IMR-90 (cell line): Measurements from ENCODE around the gene AMOTL1. TPM values are rescaled to one million over a fixed set of nuclear protein-coding genes. Genes with fewer than 3 reads are reported as not detected.
A peak's percentile ranks its signal among the peaks of the same experiment; 100 is the strongest.

Source experiments
- ATAC-seq: fragments of 200-7000 bp; cut with Tn5 transposase; 2 replicates; pipeline ENCODE4 v1.9.1; 2020; ENCODE audit warnings: low read depth, mild to moderate bottlenecking, moderate library complexity
- BruUV-seq: library from RNA; stranded (reverse); fragments of 400-500 nt; replicated peaks from 2 replicates; lab custom pipeline; 2021; lab: Mats Ljungman, UMichigan
- CTCF ChIA-PET: fragments of 300-600 bp; formaldehyde crosslinking; extraction: SDS; loops from one replicate; lab custom pipeline; 2021; ENCODE audit warnings: antibody characterized with exemption; lab: Yijun Ruan, JAX
- POLR2A ChIA-PET: fragments of 300-600 bp; sonication (Branson Sonifier 250); formaldehyde crosslinking; loops from one replicate; lab custom pipeline; 2022; ENCODE audit warnings: antibody characterized with exemption; ENCODE audit not compliant: unreplicated experiment; lab: Charles Lee
- DNase-seq: peaks from one replicate; pipeline ENCODE4 v3.0.0; 2013
- H2AFZ ChIP-seq: replicated peaks from 2 replicates; pipeline ENCODE3; 2013; ENCODE audit warnings: low read length, mild to moderate bottlenecking; ENCODE audit not compliant: poor library complexity
- H2AK5ac ChIP-seq: 2 replicates; pipeline ENCODE4 v1.6.1; 2013; ENCODE audit warnings: low read depth, low read length, inconsistent platforms
- H2AK9ac ChIP-seq: replicated peaks from 2 replicates; pipeline ENCODE3; 2013; ENCODE audit warnings: mild to moderate bottlenecking, low read depth, low read length, moderate library complexity; ENCODE audit not compliant: poor library complexity
- H2BK120ac ChIP-seq: 2 replicates; pipeline ENCODE4 v1.6.1; 2013; ENCODE audit warnings: low read depth, low read length, inconsistent platforms
- H2BK15ac ChIP-seq: 3 replicates; pipeline ENCODE4 v1.6.1; 2013; ENCODE audit warnings: low read depth, low read length, inconsistent platforms
- H2BK20ac ChIP-seq: 2 replicates; pipeline ENCODE4 v1.6.1; 2013; ENCODE audit warnings: low read depth, mild to moderate bottlenecking, inconsistent platforms, low read length, moderate library complexity
- H2BK5ac ChIP-seq: 2 replicates; pipeline ENCODE4 v1.6.1; 2013; ENCODE audit warnings: mild to moderate bottlenecking, low read depth, low read length, inconsistent platforms; ENCODE audit not compliant: poor library complexity, severe bottlenecking
- H3K14ac ChIP-seq: replicated peaks from 2 replicates; pipeline ENCODE4 v1.6.1; 2013; ENCODE audit warnings: low read depth, low read length, inconsistent platforms
- H3K18ac ChIP-seq: 2 replicates; pipeline ENCODE4 v1.6.1; 2013; ENCODE audit warnings: low read depth, low read length, control low read depth
- H3K23ac ChIP-seq: 2 replicates; pipeline ENCODE4 v1.6.1; 2013; ENCODE audit warnings: low read depth, low read length, inconsistent platforms
- H3K27ac ChIP-seq: 2 replicates; pipeline ENCODE4 v1.5.1; 2013; ENCODE audit warnings: mild to moderate bottlenecking, control low read depth, low read length; ENCODE audit not compliant: insufficient read depth
- H3K27me3 ChIP-seq: 2 replicates; pipeline ENCODE4 v1.6.1; 2013; ENCODE audit warnings: low read length; ENCODE audit not compliant: control insufficient read depth, insufficient read depth
- H3K36me3 ChIP-seq: 2 replicates; pipeline ENCODE4 v1.6.1; 2013; ENCODE audit warnings: low read length, mixed read lengths; ENCODE audit not compliant: control insufficient read depth, insufficient read depth
- H3K4ac ChIP-seq: 2 replicates; pipeline ENCODE4 v1.6.1; 2013; ENCODE audit warnings: low read depth, low read length, inconsistent platforms
- H3K4me1 ChIP-seq: 2 replicates; pipeline ENCODE4 v1.6.1; 2013; ENCODE audit warnings: low read length, mixed read lengths; ENCODE audit not compliant: control insufficient read depth, insufficient read depth
- H3K4me2 ChIP-seq: 2 replicates; pipeline ENCODE4 v1.6.1; 2013; ENCODE audit warnings: low read depth, mild to moderate bottlenecking, control low read depth, low read length, moderate library complexity
- H3K4me3 ChIP-seq: 2 replicates; pipeline ENCODE4 v1.5.1; 2013; ENCODE audit warnings: low read depth, mild to moderate bottlenecking, control low read depth, low read length, moderate library complexity; ENCODE audit not compliant: insufficient read depth
- H3K56ac ChIP-seq: 2 replicates; pipeline ENCODE4 v1.6.1; 2013; ENCODE audit warnings: low read length, inconsistent platforms; ENCODE audit not compliant: insufficient read depth; ENCODE audit errors: extremely low read depth
- H3K79me1 ChIP-seq, 2 experiments: 2 replicates each; pipeline ENCODE4 v1.6.1; 2013; ENCODE audit warnings: low read length in 2 of 2, inconsistent platforms in 1 of 2, low read depth in 1 of 2
- H3K9ac ChIP-seq: 2 replicates; pipeline ENCODE4 v1.6.1; 2013; ENCODE audit warnings: low read depth, low read length, control low read depth
- H3K9me1 ChIP-seq: 2 replicates; pipeline ENCODE4 v1.6.1; 2013; ENCODE audit warnings: low read length, inconsistent platforms; ENCODE audit not compliant: insufficient read depth
- H3K9me3 ChIP-seq: 2 replicates; pipeline ENCODE4 v1.6.1; 2013; ENCODE audit warnings: low read length; ENCODE audit not compliant: control insufficient read depth, insufficient read depth
- H4K20me1 ChIP-seq: 2 replicates; pipeline ENCODE4 v1.6.1; 2013; ENCODE audit warnings: low read length, inconsistent platforms; ENCODE audit not compliant: insufficient read depth
- H4K5ac ChIP-seq: 2 replicates; pipeline ENCODE4 v1.6.1; 2013; ENCODE audit warnings: mild to moderate bottlenecking, low read depth, low read length, control low read depth
- H4K8ac ChIP-seq, 2 experiments: 2 replicates each; pipeline ENCODE4 v1.6.1; 2013; ENCODE audit warnings: low read depth in 2 of 2, low read length in 2 of 2, control low read depth in 1 of 2, inconsistent platforms in 1 of 2
- H4K91ac ChIP-seq: 2 replicates; pipeline ENCODE4 v1.6.1; 2013; ENCODE audit warnings: low read depth, low read length, inconsistent platforms; ENCODE audit not compliant: insufficient read depth
- CHD1 ChIP-seq: IDR thresholded peaks from 2 replicates; pipeline ENCODE4 v1.6.1; 2012; ENCODE audit warnings: low read depth, low read length, improper control_type of control experiment
- CTCF ChIP-seq: conservative IDR thresholded peaks from 2 replicates; pipeline ENCODE4 v1.5.1; 2012; ENCODE audit warnings: mild to moderate bottlenecking, low read depth, low read length, improper control_type of control experiment
- MAFK ChIP-seq: IDR thresholded peaks from 2 replicates; pipeline ENCODE4 v1.6.1; 2012; ENCODE audit warnings: low read depth, low read length, improper control_type of control experiment
- MXI1 ChIP-seq: IDR thresholded peaks from 2 replicates; pipeline ENCODE4 v1.6.1; 2012; ENCODE audit warnings: low read depth, mild to moderate bottlenecking, low read length, moderate library complexity, borderline replicate concordance
- RAD21 ChIP-seq: IDR thresholded peaks from 2 replicates; pipeline ENCODE4 v1.6.1; 2012; ENCODE audit warnings: low read length, improper control_type of control experiment
- RFX5 ChIP-seq: IDR thresholded peaks from 2 replicates; pipeline ENCODE4 v1.8.0; 2012; ENCODE audit warnings: low read depth, mild to moderate bottlenecking, low read length, moderate library complexity
- SMC3 ChIP-seq: fragments of 150-350 bp; IDR thresholded peaks from 2 replicates; pipeline ENCODE4 v1.6.1; 2016; ENCODE audit warnings: low read depth, mild to moderate bottlenecking, antibody characterized with exemption, low read length, moderate library complexity
- WGBS, 2 experiments: methylation state at CpG; one replicate each; pipeline versions ENCODE4 v1.1.5 to v1.1.7; 2013; ENCODE audit warnings: missing lambda C conversion rate in 2 of 2; ENCODE audit not compliant: insufficient read length in 1 of 2; ENCODE audit errors: extremely low coverage in 2 of 2; 5-methylcytosine and 5-hydroxymethylcytosine counted together
- dilution Hi-C: fragments of 300-500 bp; cut with HindIII; formaldehyde crosslinking; loops from one replicate; pipeline ENCODE4 v1.14.3; 2018; ENCODE audit warnings: low sequenced_read_pairs; ENCODE audit not compliant: unreplicated experiment
- in situ Hi-C: fragments of 300-500 bp; cut with MboI; formaldehyde crosslinking; loops from 3 replicates; pipeline ENCODE4 v1.14.3; 2019; ENCODE audit warnings: low sequenced_read_pairs, inconsistent platforms, mixed read lengths
- intact Hi-C: fragments of 100-400 bp; cut with micrococcal nuclease; formaldehyde crosslinking; loops from 2 replicates; pipeline ENCODE4 v1.10.0; 2022
- polyA plus RNA-seq, 3 experiments: library from polyadenylated mRNA; depleted of rRNA; stranded (reverse); fragments of >200 nt; gene quantifications; 2 replicates each; pipeline ENCODE4 v1.2.3, GENCODE V29; 2012; ENCODE audit warnings: low replicate concordance in 1 of 3
- total RNA-seq: library from RNA; depleted of rRNA; stranded (reverse); fragments of >200 nt; gene quantifications from 2 replicates; pipeline ENCODE4 v1.2.3, GENCODE V29; 2012
- TF ChIP-seq, protein P1 (sequence below): fragments of 150-350 bp; IDR thresholded peaks from 2 replicates; pipeline ENCODE4 v1.6.1; 2017; ENCODE audit warnings: mild to moderate bottlenecking, antibody characterized with exemption, low read length, low read depth

AMOTL1 gene
- total and polyA plus RNA-seq, 2 of the 4 experiments (the other 2 are of a cell fraction): 18.6 to 49.5 TPM

GRCh38 chr11:94762208-94762607 lies 5.9 kb upstream of the AMOTL1 start:
- Histone ChIP-seq H2BK20ac (no peak overlapping the region), H3K27ac (no peak overlapping the region), H3K23ac (no peak overlapping the region), H2BK120ac (no peak overlapping the region), H3K36me3 (no peaks in the 10 kb centered on the region), H4K8ac (no peak overlapping the region), H2AFZ (no peak overlapping the region), H3K4me1 (peaks cover 4% of the 10 kb centered on the region; the same call in 1 of the 2 replicates), H2AK9ac (no peak overlapping the region), H3K27me3 (no peaks in the 10 kb centered on the region), H3K9me1 (no peaks in the 10 kb centered on the region), H3K79me1 (no peaks in the 10 kb centered on the region), H3K4me3 (no peak overlapping the region), H3K9me3 (no peaks in the 10 kb centered on the region), H2BK5ac (no peak overlapping the region), H2AK5ac (no peak overlapping the region), H2BK15ac (no peak overlapping the region), H4K20me1 (no peaks in the 10 kb centered on the region), H3K4me2 (no peak overlapping the region), H3K9ac (no peak overlapping the region), H3K56ac (no peak overlapping the region), H3K4ac (no peak overlapping the region), H4K5ac (no peak overlapping the region), H3K14ac (no peak overlapping the region), H4K91ac (no peak overlapping the region), H3K18ac (no peak overlapping the region)
- intact Hi-C loops: no loop called here
- BruUV-seq: no TSS peak
- ChIA-PET POLR2A (no interaction called here), CTCF (interaction anchor here (0.6 to 1.3 kb wide), 2 partner anchors 10 to 21 kb away, joined by 3 to 5 read pairs; no protein-coding TSS in a partner anchor)
- TF ChIP-seq CHD1: no peak
- no peak for TF ChIP-seq MXI1
- no peak for TF ChIP-seq MAFK
- no peak for TF ChIP-seq SMC3
- no peak for TF ChIP-seq RFX5
- TF ChIP-seq RAD21: peak; percentile 34; the same call in 1 of the 2 replicates
- peak; percentile 36 for TF ChIP-seq CTCF
- TF ChIP-seq, protein P1, sequence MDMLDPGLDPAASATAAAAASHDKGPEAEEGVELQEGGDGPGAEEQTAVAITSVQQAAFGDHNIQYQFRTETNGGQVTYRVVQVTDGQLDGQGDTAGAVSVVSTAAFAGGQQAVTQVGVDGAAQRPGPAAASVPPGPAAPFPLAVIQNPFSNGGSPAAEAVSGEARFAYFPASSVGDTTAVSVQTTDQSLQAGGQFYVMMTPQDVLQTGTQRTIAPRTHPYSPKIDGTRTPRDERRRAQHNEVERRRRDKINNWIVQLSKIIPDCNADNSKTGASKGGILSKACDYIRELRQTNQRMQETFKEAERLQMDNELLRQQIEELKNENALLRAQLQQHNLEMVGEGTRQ: no peak
- WGBS, 2 experiments: no CpG with 5 or more reads among the region's 1 CpG
- peak; percentile 40; the same call in 1 of the 2 replicates for ATAC-seq
- dilution Hi-C loops: no loop called here
- in situ Hi-C loops: loop anchor here (25.0 kb wide), 1 partner anchor 625 kb away; the partner anchor contains the start of gene PANX1
- no peak for DNase-seq
